HG03135 (cell line): ENCODE data around the gene TRH.
"Not testable (repeated sequence)": the region's sequence is repeated elsewhere in the genome, so short reads cannot be mapped to it uniquely, and the experiment has no call there.

Experiments used
- ATAC-seq: cut with Tn5 transposase; IDR thresholded peaks from one replicate; pipeline ENCODE4 v1.9.1; 2021; ENCODE audit warnings: mild to moderate bottlenecking, moderate library complexity; ENCODE audit not compliant: unreplicated experiment

The TRH gene

GRCh38 chr3:129962600-129962999, 11.9 kb upstream of the TRH start:
- no peak for ATAC-seq

GRCh38 chr3:129965937-129966336, 8.6 kb upstream of the TRH start:
- ATAC-seq = no peak

- ATAC-seq = no peak
Measured at GRCh38 chr3:129966876-129967275, 7.6 kb upstream of the TRH start.

- ATAC-seq = no peak
Measured at GRCh38 chr3:129967761-129968160, 6.8 kb upstream of the TRH start.

GRCh38 chr3:129971351-129972052, 3.0 kb upstream of the TRH start:
- ATAC-seq = no peak

GRCh38 chr3:129972301-129972700, 2.2 kb upstream of the TRH start:
- no peak for ATAC-seq

- ATAC-seq = no peak
Measured at GRCh38 chr3:129973853-129974563, 512 bp upstream of the TRH start.

- no peak for ATAC-seq
Measured at GRCh38 chr3:129974833-129975704, 549 bp downstream of the TRH start.

- no peak for ATAC-seq
Measured at GRCh38 chr3:129975705-129976048, 1.2 kb downstream of the TRH start.

GRCh38 chr3:129976286-129976685, 1.8 kb downstream of the TRH start:
- no peak for ATAC-seq

GRCh38 chr3:129978123-129978522, 3.6 kb downstream of the TRH start:
- ATAC-seq = no peak

GRCh38 chr3:129979905-129980304, 5.4 kb downstream of the TRH start:
- no peak for ATAC-seq

- no peak for ATAC-seq
Measured at GRCh38 chr3:129983561-129983960, 9.0 kb downstream of the TRH start.

GRCh38 chr3:129984125-129984524, 9.6 kb downstream of the TRH start:
- ATAC-seq = no peak

GRCh38 chr3:129985113-129985512, 10.6 kb downstream of the TRH start:
- ATAC-seq = no peak

- ATAC-seq = no peak
Measured at GRCh38 chr3:129988429-129988828, 13.9 kb downstream of the TRH start.

GRCh38 chr3:129989414-129989813, 14.9 kb downstream of the TRH start:
- ATAC-seq = no peak

- ATAC-seq = no peak
Measured at GRCh38 chr3:129992781-129993180, 18.3 kb downstream of the TRH start.

- ATAC-seq = no peak
Measured at GRCh38 chr3:129994883-129995559, 20.5 kb downstream of the TRH start.

GRCh38 chr3:129996073-129996472, 21.6 kb downstream of the TRH start:
- ATAC-seq = no peak

- not testable (repeated sequence) for ATAC-seq
Measured at GRCh38 chr3:129999176-129999575, 24.7 kb downstream of the TRH start.
